HUES6 (cell line): ENCODE measurements around the gene GPR132.

Source experiments
- H3K27ac ChIP-seq: 2 replicates; pipeline ENCODE4 v1.7.0; 2013; ENCODE audit warnings: low read depth, mild to moderate bottlenecking, low read length, inconsistent platforms
- H3K27me3 ChIP-seq: 2 replicates; pipeline ENCODE4 v1.6.1; 2013; ENCODE audit warnings: low read length; ENCODE audit not compliant: control insufficient read depth, insufficient read depth
- H3K36me3 ChIP-seq: 2 replicates; pipeline ENCODE4 v1.6.1; 2013; ENCODE audit warnings: low read length; ENCODE audit not compliant: control insufficient read depth, insufficient read depth
- H3K4me1 ChIP-seq: 2 replicates; pipeline ENCODE4 v1.6.1; 2013; ENCODE audit warnings: low read length; ENCODE audit not compliant: control insufficient read depth, insufficient read depth
- H3K4me3 ChIP-seq: 2 replicates; pipeline ENCODE4 v1.5.1; 2013; ENCODE audit warnings: low read depth, low read length
- H3K9ac ChIP-seq: one replicate; pipeline ENCODE4 v1.6.1; 2013; ENCODE audit warnings: mild to moderate bottlenecking, low read length
- H3K9me3 ChIP-seq: 2 replicates; pipeline ENCODE4 v1.6.1; 2013; ENCODE audit warnings: low read depth, low read length; ENCODE audit not compliant: control insufficient read depth, insufficient read depth

Gene GPR132

GRCh38 chr14:105058521-105059034 is 6.7 kb downstream of the GPR132 start:
- peaks cover 21% of the 10 kb centered on the region for H3K27me3 ChIP-seq
- H3K9me3 ChIP-seq = no peaks in the 10 kb centered on the region
- H3K4me1 ChIP-seq = peaks cover 18% of the 10 kb centered on the region
- H3K4me3 ChIP-seq = no peak overlapping the region
- no peaks in the 10 kb centered on the region for H3K36me3 ChIP-seq
- H3K9ac ChIP-seq = no peak overlapping the region
- no peak overlapping the region for H3K27ac ChIP-seq

GRCh38 chr14:105056303-105056831 is 8.9 kb downstream of the GPR132 start:
- Histone ChIP-seq H3K4me1 (peaks cover 18% of the 10 kb centered on the region), H3K9ac (no peak overlapping the region), H3K36me3 (no peaks in the 10 kb centered on the region), H3K27ac (no peak overlapping the region), H3K4me3 (peak overlapping the region; percentile 9), H3K27me3 (peaks cover 21% of the 10 kb centered on the region), H3K9me3 (no peaks in the 10 kb centered on the region)

GRCh38 chr14:105055736-105056302 is 9.4 kb downstream of the GPR132 start:
- Histone ChIP-seq H3K27me3 (peaks cover 21% of the 10 kb centered on the region), H3K27ac (no peak overlapping the region), H3K4me1 (peaks cover 18% of the 10 kb centered on the region), H3K9ac (no peak overlapping the region), H3K36me3 (no peaks in the 10 kb centered on the region), H3K9me3 (no peaks in the 10 kb centered on the region), H3K4me3 (peak overlapping the region; percentile 9; the same call in 1 of the 2 replicates)

- no peaks in the 10 kb centered on the region for H3K36me3 ChIP-seq
Observed at GRCh38 chr14:105055334-105055733, 9.9 kb downstream of the GPR132 start.

GRCh38 chr14:105053996-105054395 is 11.2 kb downstream of the GPR132 start:
- Histone ChIP-seq H3K27me3 (peaks cover 21% of the 10 kb centered on the region), H3K9ac (no peak overlapping the region), H3K4me3 (no peak overlapping the region), H3K27ac (no peak overlapping the region), H3K9me3 (no peaks in the 10 kb centered on the region), H3K36me3 (no peaks in the 10 kb centered on the region), H3K4me1 (peaks cover 16% of the 10 kb centered on the region)

More at GRCh38 chr14:105055334-105055733, 9.9 kb downstream of the GPR132 start:
- no peak overlapping the region for H3K27ac ChIP-seq
- peaks cover 21% of the 10 kb centered on the region for H3K27me3 ChIP-seq
- H3K4me3 ChIP-seq = no peak overlapping the region
- no peak overlapping the region for H3K9ac ChIP-seq
- H3K9me3 ChIP-seq = no peaks in the 10 kb centered on the region
- peaks cover 18% of the 10 kb centered on the region for H3K4me1 ChIP-seq

- H3K4me1 ChIP-seq = peaks cover 12% of the 10 kb centered on the region
- H3K4me3 ChIP-seq = no peak overlapping the region
- no peak overlapping the region for H3K27ac ChIP-seq
- H3K9ac ChIP-seq = no peak overlapping the region
- H3K27me3 ChIP-seq = peaks cover 21% of the 10 kb centered on the region
- H3K9me3 ChIP-seq = no peaks in the 10 kb centered on the region
- H3K36me3 ChIP-seq = no peaks in the 10 kb centered on the region
Observed at GRCh38 chr14:105053421-105053820, 11.8 kb downstream of the GPR132 start.

GRCh38 chr14:105052110-105052458 is 13.1 kb downstream of the GPR132 start:
- H3K36me3 ChIP-seq = no peaks in the 10 kb centered on the region
- H3K4me3 ChIP-seq = no peak overlapping the region
- H3K27ac ChIP-seq = no peak overlapping the region
- H3K4me1 ChIP-seq = peaks cover 12% of the 10 kb centered on the region
- H3K27me3 ChIP-seq = peaks cover 20% of the 10 kb centered on the region
- no peak overlapping the region for H3K9ac ChIP-seq
- no peaks in the 10 kb centered on the region for H3K9me3 ChIP-seq

- H3K4me1 ChIP-seq = peaks cover 8% of the 10 kb centered on the region
- no peaks in the 10 kb centered on the region for H3K36me3 ChIP-seq
- H3K9me3 ChIP-seq = no peaks in the 10 kb centered on the region
- H3K4me3 ChIP-seq = no peak overlapping the region
- H3K27ac ChIP-seq = no peak overlapping the region
- no peak overlapping the region for H3K9ac ChIP-seq
- peaks cover 13% of the 10 kb centered on the region for H3K27me3 ChIP-seq
Observed at GRCh38 chr14:105051182-105052109, 13.8 kb downstream of the GPR132 start.

- Histone ChIP-seq H3K9me3 (no peaks in the 10 kb centered on the region), H3K9ac (no peak overlapping the region), H3K27ac (no peak overlapping the region), H3K27me3 (peaks cover 4% of the 10 kb centered on the region), H3K36me3 (no peaks in the 10 kb centered on the region), H3K4me1 (no peaks in the 10 kb centered on the region), H3K4me3 (no peak overlapping the region)
Observed at GRCh38 chr14:105050551-105050897, 14.7 kb downstream of the GPR132 start.

GRCh38 chr14:105049753-105050550 is 15.3 kb downstream of the GPR132 start:
- Histone ChIP-seq H3K4me3 (no peak overlapping the region), H3K36me3 (no peaks in the 10 kb centered on the region), H3K9me3 (no peaks in the 10 kb centered on the region), H3K27ac (no peak overlapping the region), H3K4me1 (no peaks in the 10 kb centered on the region), H3K9ac (no peak overlapping the region), H3K27me3 (no peaks in the 10 kb centered on the region; the same call in 1 of the 2 replicates)
